Measurements from ENCODE around the gene TIMP2.
"Not testable (repeated sequence)": the region's sequence is repeated elsewhere in the genome, so short reads cannot be mapped to it uniquely, and the experiment has no call there.

Gene TIMP2

GRCh38 chr17:78933025-78933958 lies 8.1 kb upstream of the TIMP2 start:
- DNase-seq (ENCODE audit: low read depth in 3 of 3): peak in 1 of 3 experiments; percentile 10

- DNase-seq (ENCODE audit: low read depth in 3 of 3): no peak
Observed at GRCh38 chr17:78929908-78930775, 5.0 kb upstream of the TIMP2 start.

- no peak for DNase-seq (ENCODE audit: low read depth in 3 of 3)
Observed at GRCh38 chr17:78925662-78926555, 722 bp upstream of the TIMP2 start.

GRCh38 chr17:78924481-78925151 lies 571 bp downstream of the TIMP2 start:
- DNase-seq (ENCODE audit: low read depth in 3 of 3): no peak

GRCh38 chr17:78923660-78924453 lies 1.3 kb downstream of the TIMP2 start:
- DNase-seq (ENCODE audit: low read depth in 3 of 3): peak in 2 of 3 experiments; percentile 35 to 36

DNA sequence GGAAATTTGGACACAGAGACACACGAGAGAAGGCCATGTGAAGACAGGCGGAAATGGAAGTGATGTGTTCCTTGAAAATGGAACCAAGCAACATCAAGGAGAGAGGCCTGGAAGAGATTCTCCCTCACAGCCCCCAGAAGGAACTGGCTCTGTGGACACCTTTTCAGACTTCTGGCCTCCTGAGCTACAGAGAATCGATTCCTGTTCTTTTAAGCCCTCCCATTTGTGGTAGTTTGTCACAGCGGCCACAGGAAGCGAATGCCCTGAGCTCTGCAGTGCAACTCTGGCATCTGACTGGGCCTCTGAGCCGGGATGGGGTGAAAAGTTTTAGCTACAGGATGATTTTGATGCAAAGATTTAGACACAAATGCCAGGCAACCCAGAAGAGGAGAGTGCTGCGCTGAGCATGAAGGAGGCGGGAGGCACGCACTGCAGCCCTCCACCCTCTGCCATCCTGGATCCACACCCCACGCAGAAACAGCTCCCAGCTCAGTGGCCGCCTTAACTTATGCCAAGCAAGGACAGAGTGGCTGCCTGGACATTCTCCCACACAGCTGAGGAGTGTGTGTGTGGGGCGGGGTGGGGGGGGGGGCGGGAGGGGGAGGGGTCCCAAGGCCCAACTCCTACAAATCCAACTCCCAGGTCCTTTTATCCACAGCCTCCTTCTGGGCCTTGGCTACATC lies 2.2 kb downstream of the TIMP2 start:
- DNase-seq (ENCODE audit: low read depth in 3 of 3): no peak

DNA sequence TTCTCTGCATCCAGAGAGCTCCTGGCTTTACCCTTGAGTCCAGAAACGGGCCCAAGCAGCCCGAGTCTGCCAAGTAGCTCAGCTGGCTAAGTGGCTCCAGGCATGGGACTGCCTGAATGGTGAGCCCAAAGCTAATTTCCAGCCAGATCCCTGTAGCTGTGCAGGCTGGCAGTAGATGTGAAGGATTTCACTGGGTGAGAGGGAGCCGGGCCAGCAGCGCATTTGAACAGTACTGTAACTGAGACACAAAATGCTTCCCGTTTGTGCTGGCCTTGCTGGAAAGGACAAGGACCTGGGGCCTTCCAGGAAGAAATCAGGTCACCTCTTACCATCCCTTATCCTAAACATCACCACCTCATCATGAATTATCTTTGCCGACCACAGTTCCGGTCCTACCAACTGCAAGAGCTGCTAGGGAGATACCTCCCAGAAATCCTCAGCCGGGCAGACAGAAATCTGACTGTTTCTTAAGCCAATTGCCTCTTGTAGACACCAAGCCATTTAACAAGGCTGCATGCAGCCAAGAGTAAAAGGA lies 3.7 kb downstream of the TIMP2 start:
- DNase-seq (ENCODE audit: low read depth in 3 of 3): no peak

- DNase-seq (ENCODE audit: low read depth in 3 of 3): no peak
Observed at GRCh38 chr17:78920528-78920927, 4.7 kb downstream of the TIMP2 start.

DNA sequence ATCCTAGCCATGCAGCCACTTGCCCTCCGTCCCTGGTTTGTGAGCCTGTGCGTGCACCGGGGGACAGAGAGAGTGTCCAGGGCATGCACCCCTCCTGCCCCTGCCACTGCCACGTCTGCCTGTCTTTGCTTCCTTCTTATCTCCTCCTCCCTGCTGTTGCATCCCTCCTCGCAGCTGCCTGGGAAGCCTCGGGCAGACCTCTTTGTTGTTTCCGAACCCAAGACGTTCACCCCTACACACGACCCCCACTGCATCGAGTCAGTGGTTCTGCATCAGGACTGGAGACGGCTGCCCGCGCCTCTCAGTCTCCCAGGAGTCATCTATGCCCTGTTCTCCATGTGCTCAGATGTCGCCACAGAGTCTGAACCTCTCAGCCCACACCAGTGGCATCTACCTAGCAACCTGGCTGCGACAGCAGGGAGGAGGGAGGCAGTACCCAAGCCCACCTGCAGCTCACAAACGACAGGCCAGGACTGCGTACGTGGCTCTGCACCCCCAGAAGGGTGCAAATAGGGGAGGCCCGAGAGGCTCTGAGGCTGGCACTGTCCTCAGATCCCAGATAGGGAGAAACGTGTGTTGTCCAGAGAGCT lies 5.2 kb downstream of the TIMP2 start:
- no peak for DNase-seq (ENCODE audit: low read depth in 3 of 3)

DNA sequence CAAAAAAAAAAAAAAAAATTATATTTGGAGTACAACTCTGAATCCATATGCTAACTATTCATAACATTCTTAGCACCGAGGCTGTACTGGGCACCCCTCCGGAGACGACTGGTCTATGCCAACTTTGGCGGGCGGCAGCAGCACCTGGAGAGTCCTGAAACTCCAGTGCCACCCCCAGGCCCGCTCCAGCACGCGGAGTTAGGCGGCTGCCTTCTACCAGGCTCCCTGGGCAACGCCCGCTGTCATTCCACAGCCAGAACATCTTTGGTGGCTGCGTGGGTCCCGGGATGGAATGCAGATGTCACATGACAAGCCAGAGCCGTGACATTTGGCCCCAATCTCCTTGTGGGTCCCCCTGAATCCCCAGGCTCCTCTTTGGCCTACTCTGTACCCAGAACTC lies 6.2 kb downstream of the TIMP2 start:
- no peak for DNase-seq (ENCODE audit: low read depth in 3 of 3)

GRCh38 chr17:78917451-78918275 lies 7.5 kb downstream of the TIMP2 start:
- no peak for DNase-seq (ENCODE audit: low read depth in 3 of 3)

- DNase-seq (ENCODE audit: low read depth in 3 of 3): no peak
Observed at GRCh38 chr17:78915872-78916632, 9.1 kb downstream of the TIMP2 start.

DNA sequence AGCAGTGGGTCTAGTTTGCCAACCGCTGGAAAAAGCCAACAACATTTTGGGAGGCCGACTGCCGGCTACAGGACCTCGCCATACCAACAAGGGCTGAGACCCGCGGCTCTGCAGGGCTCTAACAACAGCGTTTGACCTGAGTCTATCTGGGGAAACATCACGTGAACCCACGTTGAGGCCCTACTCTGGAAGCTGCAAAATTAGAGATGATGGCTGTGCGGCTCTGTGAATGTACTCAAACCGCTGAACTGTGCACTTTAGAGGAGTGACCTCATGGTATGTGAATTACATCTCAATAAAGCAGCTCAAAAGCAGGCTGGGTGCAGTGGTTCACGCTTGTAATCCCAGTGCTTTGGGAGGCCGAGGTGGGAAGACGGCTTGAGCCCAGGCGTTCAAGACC lies 12.1 kb downstream of the TIMP2 start:
- DNase-seq (ENCODE audit: low read depth in 3 of 3): no peak

DNA sequence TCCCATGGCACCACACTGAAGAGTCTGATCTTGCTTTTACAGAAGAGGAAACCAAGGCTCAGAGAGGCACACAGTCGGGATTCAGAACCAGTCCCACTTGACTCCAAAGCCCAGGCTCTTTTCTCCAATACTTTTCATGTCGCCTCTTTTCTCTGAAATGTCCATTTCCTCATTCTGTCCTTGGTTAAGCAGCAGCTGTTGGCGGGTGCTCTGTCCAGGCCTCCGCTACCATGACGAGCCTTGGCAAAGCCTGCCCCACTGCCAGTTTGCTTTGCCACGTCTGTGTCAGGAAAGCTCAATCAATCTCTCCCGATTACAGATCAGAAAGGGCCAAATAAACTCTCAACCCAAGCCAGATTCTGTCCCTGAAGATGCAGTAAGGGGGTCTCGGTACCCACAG lies 13.1 kb downstream of the TIMP2 start:
- DNase-seq (ENCODE audit: low read depth in 3 of 3): no peak

GRCh38 chr17:78911543-78911942 lies 13.6 kb downstream of the TIMP2 start:
- not testable (repeated sequence) for DNase-seq (ENCODE audit: low read depth in 3 of 3)

GRCh38 chr17:78910497-78911284 lies 14.5 kb downstream of the TIMP2 start:
- no peak for DNase-seq (ENCODE audit: low read depth in 3 of 3)
